ENCODE data around the gene SPRTN. TPM values are rescaled to one million over a fixed set of nuclear protein-coding genes. Genes with fewer than 3 reads are reported as not detected.

The SPRTN gene
- total and polyA plus RNA-seq, 2 donors, result 5.5 to 17.3 TPM

GRCh38 chr1:231322880-231323530 lies 15.1 kb upstream of the SPRTN start:
- 74% methylated on average over 7 of the region's 7 CpGs for WGBS
- H3K36me3 ChIP-seq (ENCODE audit: insufficient read depth), result no peaks in the 10 kb centered on the region
- no peak overlapping the region for H3K27ac ChIP-seq (ENCODE audit: low read depth)
- H3K4me3 ChIP-seq (ENCODE audit: low read depth, low read length), result no peak overlapping the region
- DNase-seq (ENCODE audit: extremely low spot score), result no peak
- no peaks in the 10 kb centered on the region for H3K4me1 ChIP-seq (ENCODE audit: insufficient read depth)

- Histone ChIP-seq H3K36me3 (ENCODE audit: insufficient read depth) (no peaks in the 10 kb centered on the region), H3K4me1 (ENCODE audit: insufficient read depth) (no peaks in the 10 kb centered on the region), H3K4me3 (ENCODE audit: low read depth, low read length) (no peak overlapping the region), H3K27ac (ENCODE audit: low read depth) (no peak overlapping the region)
- WGBS, result 83% methylated on average over 5 of the region's 5 CpGs
- DNase-seq (ENCODE audit: extremely low spot score), result no peak
These were observed 13.4 kb upstream of the SPRTN start for GRCh38 chr1:231324660-231325059.

- WGBS, result 51% methylated on average over 1 of the region's 1 CpG
- Histone ChIP-seq H3K27ac (ENCODE audit: low read depth) (no peak overlapping the region), H3K4me3 (ENCODE audit: low read depth, low read length) (no peak overlapping the region), H3K36me3 (ENCODE audit: insufficient read depth) (no peaks in the 10 kb centered on the region), H3K4me1 (ENCODE audit: insufficient read depth) (no peaks in the 10 kb centered on the region)
- no peak for DNase-seq (ENCODE audit: extremely low spot score)
These were observed 11.8 kb upstream of the SPRTN start for GRCh38 chr1:231326248-231326647.

GRCh38 chr1:231327617-231328016 lies 10.5 kb upstream of the SPRTN start:
- DNase-seq (ENCODE audit: extremely low spot score), result no peak
- H3K4me1 ChIP-seq (ENCODE audit: insufficient read depth), result no peaks in the 10 kb centered on the region
- H3K4me3 ChIP-seq (ENCODE audit: low read depth, low read length), result no peak overlapping the region
- no peak overlapping the region for H3K27ac ChIP-seq (ENCODE audit: low read depth)
- H3K36me3 ChIP-seq (ENCODE audit: insufficient read depth), result no peaks in the 10 kb centered on the region
- 77% methylated on average over 5 of the region's 5 CpGs for WGBS

GRCh38 chr1:231329483-231329882 lies 8.6 kb upstream of the SPRTN start:
- no peak overlapping the region for H3K4me3 ChIP-seq (ENCODE audit: low read depth, low read length)
- no peaks in the 10 kb centered on the region for H3K4me1 ChIP-seq (ENCODE audit: insufficient read depth)
- no peaks in the 10 kb centered on the region for H3K36me3 ChIP-seq (ENCODE audit: insufficient read depth)
- no peak overlapping the region for H3K27ac ChIP-seq (ENCODE audit: low read depth)
- DNase-seq (ENCODE audit: extremely low spot score), result no peak
- 92% methylated on average over 7 of the region's 7 CpGs for WGBS

- 97% methylated on average over 1 of the region's 1 CpG for WGBS
- no peak overlapping the region for H3K27ac ChIP-seq (ENCODE audit: low read depth)
- no peaks in the 10 kb centered on the region for H3K36me3 ChIP-seq (ENCODE audit: insufficient read depth)
- DNase-seq (ENCODE audit: extremely low spot score), result no peak
- peaks cover 4% of the 10 kb centered on the region for H3K4me1 ChIP-seq (ENCODE audit: insufficient read depth)
- H3K4me3 ChIP-seq (ENCODE audit: low read depth, low read length), result no peak overlapping the region
These were observed 5.3 kb upstream of the SPRTN start for GRCh38 chr1:231332761-231333160.

GRCh38 chr1:231334079-231334666 lies 3.9 kb upstream of the SPRTN start:
- Histone ChIP-seq H3K4me3 (ENCODE audit: low read depth, low read length) (peak overlapping the region; percentile 21), H3K27ac (ENCODE audit: low read depth) (no peak overlapping the region), H3K36me3 (ENCODE audit: insufficient read depth) (no peaks in the 10 kb centered on the region), H3K4me1 (ENCODE audit: insufficient read depth) (peaks cover 4% of the 10 kb centered on the region)
- WGBS, result 72% methylated on average over 1 of the region's 1 CpG
- no peak for DNase-seq (ENCODE audit: extremely low spot score)

- no peak for DNase-seq (ENCODE audit: extremely low spot score)
- WGBS, result 93% methylated on average over 6 of the region's 6 CpGs
- Histone ChIP-seq H3K4me1 (ENCODE audit: insufficient read depth) (peaks cover 4% of the 10 kb centered on the region), H3K27ac (ENCODE audit: low read depth) (no peak overlapping the region), H3K36me3 (ENCODE audit: insufficient read depth) (no peaks in the 10 kb centered on the region), H3K4me3 (ENCODE audit: low read depth, low read length) (no peak overlapping the region)
These were observed 3.1 kb upstream of the SPRTN start for GRCh38 chr1:231334952-231335351.

GRCh38 chr1:231335663-231336602 lies 2.2 kb upstream of the SPRTN start:
- Histone ChIP-seq H3K36me3 (ENCODE audit: insufficient read depth) (no peaks in the 10 kb centered on the region), H3K4me3 (ENCODE audit: low read depth, low read length) (peak overlapping the region; percentile 92), H3K27ac (ENCODE audit: low read depth) (no peak overlapping the region), H3K4me1 (ENCODE audit: insufficient read depth) (peaks cover 4% of the 10 kb centered on the region)
- 65% methylated on average over 21 of the region's 21 CpGs for WGBS
- DNase-seq (ENCODE audit: extremely low spot score), result no peak

- Histone ChIP-seq H3K36me3 (ENCODE audit: insufficient read depth) (no peaks in the 10 kb centered on the region), H3K27ac (ENCODE audit: low read depth) (peak overlapping the region; percentile 84), H3K4me3 (ENCODE audit: low read depth, low read length) (peak overlapping the region; percentile 92), H3K4me1 (ENCODE audit: insufficient read depth) (peaks cover 4% of the 10 kb centered on the region)
- under 1% methylated on average over 32 of the region's 32 CpGs for WGBS
- DNase-seq (ENCODE audit: extremely low spot score), result no peak
These were observed 1.0 kb upstream of the SPRTN start for GRCh38 chr1:231337043-231337471.

GRCh38 chr1:231337472-231338269 lies 422 bp upstream of the SPRTN start, which contains the start of gene EXOC8:
EXOC8 (minus strand) TSS chr1:231337852; CDS start chr1:231337745, 107 bp downstream.
- Histone ChIP-seq H3K4me3 (ENCODE audit: low read depth, low read length) (peak within 1 kb of the TSS; percentile 92), H3K4me1 (ENCODE audit: insufficient read depth) (peaks cover 4% of the 10 kb centered on the region), H3K36me3 (ENCODE audit: insufficient read depth) (no peaks in the 10 kb centered on the region), H3K27ac (ENCODE audit: low read depth) (peak within 1 kb of the TSS; percentile 84)
- under 1% methylated on average over 74 of the region's 74 CpGs for WGBS
- DNase-seq (ENCODE audit: extremely low spot score), result peak; percentile 96

GRCh38 chr1:231340328-231341013 lies 2.4 kb downstream of the SPRTN start:
- Histone ChIP-seq H3K4me1 (ENCODE audit: insufficient read depth) (peaks cover 4% of the 10 kb centered on the region), H3K4me3 (ENCODE audit: low read depth, low read length) (no peak overlapping the region), H3K27ac (ENCODE audit: low read depth) (no peak overlapping the region), H3K36me3 (ENCODE audit: insufficient read depth) (no peaks in the 10 kb centered on the region)
- DNase-seq (ENCODE audit: extremely low spot score), result no peak
- WGBS, result 89% methylated on average over 6 of the region's 6 CpGs

Measured in urinary bladder (tissue), 4 donors.